ENCODE data around the gene DOCK3. TPM values are rescaled to one million over a fixed set of nuclear protein-coding genes. Genes with fewer than 3 reads are reported as not detected.

Gene DOCK3
- total RNA-seq, 1 donor from 2014 or later: 0.98 TPM

DNA sequence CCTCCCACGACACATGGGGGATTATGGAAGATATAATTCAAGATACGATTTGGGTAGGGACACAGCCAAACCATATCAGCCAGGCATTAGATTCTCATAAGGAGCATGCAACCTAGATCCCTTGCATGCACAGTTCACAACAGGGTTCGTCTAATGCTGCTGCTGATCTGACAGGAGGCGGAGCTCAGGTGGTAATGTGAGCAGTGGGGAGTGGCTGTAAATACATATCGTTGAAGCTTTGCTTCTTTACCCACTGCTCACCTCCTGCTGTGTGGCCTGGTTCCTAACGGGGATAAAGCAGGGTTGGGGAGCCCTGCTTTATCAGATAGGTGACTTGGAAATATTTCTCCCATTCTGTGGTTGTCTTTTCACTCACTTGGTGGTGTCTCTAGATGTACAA, 14.8 kb downstream of the DOCK3 start:
- Histone ChIP-seq H3K9me3 (no peaks in the 10 kb centered on the region), H3K36me3 (no peaks in the 10 kb centered on the region), H3K27me3 (no peaks in the 10 kb centered on the region), H3K4me1 (no peaks in the 10 kb centered on the region), H3K27ac (no peak overlapping the region), H3K4me3 (no peak overlapping the region)
- TF ChIP-seq POLR2AphosphoS5 (IDR thresholded peaks at IDR 0.05; ENCODE audit: insufficient read depth in 1 of 2, low read depth in 1 of 2) (no peak), CTCF (IDR thresholded peaks at IDR 0.05) (no peak), POLR2A (IDR thresholded peaks at IDR 0.05) (no peak)
- intact Hi-C loops (cut with DNase I): no loop called here
- no peak for DNase-seq (ENCODE audit: extremely low spot score in 2 of 2)

DNA sequence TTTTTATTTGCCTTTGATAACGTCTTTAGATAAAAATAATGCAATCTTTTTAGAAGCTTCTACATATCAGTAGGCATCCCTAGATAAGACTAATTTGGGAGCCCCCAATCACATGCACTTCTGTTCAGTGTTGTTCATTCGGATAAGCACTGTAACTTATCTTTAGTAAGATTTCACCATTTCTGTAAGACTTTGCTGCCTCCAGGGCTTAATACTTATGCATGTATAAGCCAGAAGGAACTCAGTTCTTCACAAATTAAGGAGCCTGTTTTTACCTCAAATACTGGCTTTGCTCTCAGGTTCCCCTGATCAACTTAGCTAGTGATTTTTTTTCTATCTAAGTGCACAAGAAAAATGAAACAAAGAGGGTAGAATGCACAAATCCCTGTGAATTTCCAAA, 20.3 kb downstream of the DOCK3 start:
- DNase-seq (ENCODE audit: extremely low spot score in 2 of 2): no peak
- intact Hi-C loops (cut with DNase I): no loop called here
- H3K36me3 ChIP-seq: no peaks in the 10 kb centered on the region
- no peaks in the 10 kb centered on the region for H3K27me3 ChIP-seq
- no peak overlapping the region for H3K4me3 ChIP-seq
- TF ChIP-seq POLR2AphosphoS5 (IDR thresholded peaks at IDR 0.05; ENCODE audit: insufficient read depth in 1 of 2, low read depth in 1 of 2) (no peak), CTCF (IDR thresholded peaks at IDR 0.05) (no peak), POLR2A (IDR thresholded peaks at IDR 0.05) (no peak)
- no peak overlapping the region for H3K27ac ChIP-seq
- H3K9me3 ChIP-seq: no peaks in the 10 kb centered on the region
- H3K4me1 ChIP-seq: no peaks in the 10 kb centered on the region

GRCh38 chr3:50696276-50696675, 21.5 kb downstream of the DOCK3 start:
- H3K4me1 ChIP-seq: no peaks in the 10 kb centered on the region
- DNase-seq (ENCODE audit: extremely low spot score in 2 of 2): no peak
- intact Hi-C loops (cut with DNase I): no loop called here
- H3K27me3 ChIP-seq: no peaks in the 10 kb centered on the region
- H3K36me3 ChIP-seq: no peaks in the 10 kb centered on the region
- no peak overlapping the region for H3K4me3 ChIP-seq
- H3K9me3 ChIP-seq: no peaks in the 10 kb centered on the region
- TF ChIP-seq POLR2AphosphoS5 (IDR thresholded peaks at IDR 0.05; ENCODE audit: insufficient read depth in 1 of 2, low read depth in 1 of 2) (no peak), POLR2A (IDR thresholded peaks at IDR 0.05) (no peak), CTCF (IDR thresholded peaks at IDR 0.05) (no peak)
- H3K27ac ChIP-seq: no peak overlapping the region

DNA sequence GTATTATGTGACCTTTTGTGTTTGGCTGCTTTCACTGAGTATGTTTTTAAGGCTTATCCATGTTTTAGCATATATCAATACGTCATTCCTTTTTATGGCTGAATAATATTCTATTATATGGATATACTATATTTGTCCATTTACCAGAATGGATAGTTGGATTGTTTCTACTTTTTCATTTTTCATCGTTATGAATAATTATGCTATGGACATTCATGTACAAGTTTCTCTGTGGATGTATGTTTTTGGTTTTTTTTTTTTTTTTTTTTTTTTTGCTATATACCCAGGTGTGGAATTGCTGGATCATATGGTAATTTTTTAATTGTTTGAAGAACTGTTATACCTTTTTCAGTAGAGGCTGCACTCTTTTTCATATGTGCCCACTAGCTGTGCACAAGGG, 23.5 kb downstream of the DOCK3 start:
- Histone ChIP-seq H3K36me3 (no peaks in the 10 kb centered on the region), H3K9me3 (no peaks in the 10 kb centered on the region), H3K4me1 (no peaks in the 10 kb centered on the region), H3K4me3 (no peak overlapping the region), H3K27me3 (no peaks in the 10 kb centered on the region), H3K27ac (no peak overlapping the region)
- TF ChIP-seq CTCF (IDR thresholded peaks at IDR 0.05) (no peak), POLR2A (IDR thresholded peaks at IDR 0.05) (no peak), POLR2AphosphoS5 (IDR thresholded peaks at IDR 0.05; ENCODE audit: insufficient read depth in 1 of 2, low read depth in 1 of 2) (no peak)
- intact Hi-C loops (cut with DNase I): no loop called here
- no peak for DNase-seq (ENCODE audit: extremely low spot score in 2 of 2)

DNA sequence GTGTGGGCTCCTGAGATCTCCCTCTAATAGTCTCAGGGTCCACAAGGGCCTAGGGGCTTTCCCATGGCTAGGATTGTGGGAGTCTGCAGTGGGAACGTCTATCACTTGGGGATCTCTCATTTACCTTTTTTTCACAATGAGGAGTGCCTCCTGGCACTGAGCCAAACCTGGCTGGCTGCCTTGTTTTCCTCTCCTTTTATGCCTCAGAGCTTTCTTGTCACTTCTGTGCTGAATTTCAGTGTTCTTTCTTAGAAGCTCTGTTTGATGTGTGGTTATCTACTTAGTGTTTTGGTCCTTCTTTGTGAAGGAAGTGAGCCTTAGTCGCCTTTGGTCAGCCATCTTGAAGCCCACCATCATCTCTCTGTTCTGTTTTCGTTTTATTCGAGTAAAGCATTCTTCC, 33.9 kb downstream of the DOCK3 start:
- no peaks in the 10 kb centered on the region for H3K36me3 ChIP-seq
- H3K27me3 ChIP-seq: no peaks in the 10 kb centered on the region
- H3K27ac ChIP-seq: no peak overlapping the region
- no peak overlapping the region for H3K4me3 ChIP-seq
- intact Hi-C loops (cut with DNase I): no loop called here
- TF ChIP-seq POLR2A (IDR thresholded peaks at IDR 0.05) (no peak), POLR2AphosphoS5 (IDR thresholded peaks at IDR 0.05; ENCODE audit: insufficient read depth in 1 of 2, low read depth in 1 of 2) (no peak), CTCF (IDR thresholded peaks at IDR 0.05) (no peak)
- no peaks in the 10 kb centered on the region for H3K4me1 ChIP-seq
- H3K9me3 ChIP-seq: no peaks in the 10 kb centered on the region
- no peak for DNase-seq (ENCODE audit: extremely low spot score in 2 of 2)

All from vagina (tissue), 2 donors.